Kidney epithelial cell (primary cell): ENCODE measurements around the gene CRIP3. TPM values are rescaled to one million over a fixed set of nuclear protein-coding genes. Genes with fewer than 3 reads are reported as not detected.

Experiments
- DNase-seq: peaks from one replicate; pipeline ENCODE4 v3.0.0-alpha.2; 2010; ENCODE audit warnings: low read depth
- H3K27me3 ChIP-seq: 2 replicates; pipeline ENCODE4 v1.6.0; 2011; ENCODE audit warnings: low read length; ENCODE audit not compliant: control insufficient read depth, insufficient read depth
- H3K36me3 ChIP-seq: 2 replicates; pipeline ENCODE4 v1.5.1; 2011; ENCODE audit warnings: low read length; ENCODE audit not compliant: control insufficient read depth, insufficient read depth
- H3K4me3 ChIP-seq: 2 replicates; pipeline ENCODE4 v1.5.1; 2011; ENCODE audit warnings: low read depth, mild to moderate bottlenecking, control low read depth, low read length
- total RNA-seq: library from RNA; depleted of rRNA; stranded (reverse); fragments of >200 nt; gene quantifications from 2 replicates; pipeline ENCODE4 v1.2.3, GENCODE V29; 2015
- TF ChIP-seq, protein P1 (sequence below): IDR thresholded peaks from 2 replicates; pipeline ENCODE4 v1.5.1; 2011; ENCODE audit warnings: mild to moderate bottlenecking, moderate library complexity, low read length, control low read depth, inconsistent platforms; ENCODE audit not compliant: insufficient read depth, poor library complexity, severe bottlenecking

Gene CRIP3
- total RNA-seq, 1 donor from 2014 or later = 0.67 TPM

GRCh38 chr6:43265564-43265963 lies 43.1 kb downstream of the CRIP3 start:
- TF ChIP-seq, protein P1, sequence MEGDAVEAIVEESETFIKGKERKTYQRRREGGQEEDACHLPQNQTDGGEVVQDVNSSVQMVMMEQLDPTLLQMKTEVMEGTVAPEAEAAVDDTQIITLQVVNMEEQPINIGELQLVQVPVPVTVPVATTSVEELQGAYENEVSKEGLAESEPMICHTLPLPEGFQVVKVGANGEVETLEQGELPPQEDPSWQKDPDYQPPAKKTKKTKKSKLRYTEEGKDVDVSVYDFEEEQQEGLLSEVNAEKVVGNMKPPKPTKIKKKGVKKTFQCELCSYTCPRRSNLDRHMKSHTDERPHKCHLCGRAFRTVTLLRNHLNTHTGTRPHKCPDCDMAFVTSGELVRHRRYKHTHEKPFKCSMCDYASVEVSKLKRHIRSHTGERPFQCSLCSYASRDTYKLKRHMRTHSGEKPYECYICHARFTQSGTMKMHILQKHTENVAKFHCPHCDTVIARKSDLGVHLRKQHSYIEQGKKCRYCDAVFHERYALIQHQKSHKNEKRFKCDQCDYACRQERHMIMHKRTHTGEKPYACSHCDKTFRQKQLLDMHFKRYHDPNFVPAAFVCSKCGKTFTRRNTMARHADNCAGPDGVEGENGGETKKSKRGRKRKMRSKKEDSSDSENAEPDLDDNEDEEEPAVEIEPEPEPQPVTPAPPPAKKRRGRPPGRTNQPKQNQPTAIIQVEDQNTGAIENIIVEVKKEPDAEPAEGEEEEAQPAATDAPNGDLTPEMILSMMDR = no peak
- Histone ChIP-seq H3K36me3 (no peaks in the 10 kb centered on the region), H3K27me3 (peaks cover 19% of the 10 kb centered on the region), H3K4me3 (no peak overlapping the region)
- no peak for DNase-seq

GRCh38 chr6:43264599-43265145 lies 44.0 kb downstream of the CRIP3 start:
- H3K27me3 ChIP-seq = peaks cover 18% of the 10 kb centered on the region
- H3K36me3 ChIP-seq = no peaks in the 10 kb centered on the region
- no peak overlapping the region for H3K4me3 ChIP-seq
- TF ChIP-seq, protein P1 = no peak
- DNase-seq = no peak

DNA sequence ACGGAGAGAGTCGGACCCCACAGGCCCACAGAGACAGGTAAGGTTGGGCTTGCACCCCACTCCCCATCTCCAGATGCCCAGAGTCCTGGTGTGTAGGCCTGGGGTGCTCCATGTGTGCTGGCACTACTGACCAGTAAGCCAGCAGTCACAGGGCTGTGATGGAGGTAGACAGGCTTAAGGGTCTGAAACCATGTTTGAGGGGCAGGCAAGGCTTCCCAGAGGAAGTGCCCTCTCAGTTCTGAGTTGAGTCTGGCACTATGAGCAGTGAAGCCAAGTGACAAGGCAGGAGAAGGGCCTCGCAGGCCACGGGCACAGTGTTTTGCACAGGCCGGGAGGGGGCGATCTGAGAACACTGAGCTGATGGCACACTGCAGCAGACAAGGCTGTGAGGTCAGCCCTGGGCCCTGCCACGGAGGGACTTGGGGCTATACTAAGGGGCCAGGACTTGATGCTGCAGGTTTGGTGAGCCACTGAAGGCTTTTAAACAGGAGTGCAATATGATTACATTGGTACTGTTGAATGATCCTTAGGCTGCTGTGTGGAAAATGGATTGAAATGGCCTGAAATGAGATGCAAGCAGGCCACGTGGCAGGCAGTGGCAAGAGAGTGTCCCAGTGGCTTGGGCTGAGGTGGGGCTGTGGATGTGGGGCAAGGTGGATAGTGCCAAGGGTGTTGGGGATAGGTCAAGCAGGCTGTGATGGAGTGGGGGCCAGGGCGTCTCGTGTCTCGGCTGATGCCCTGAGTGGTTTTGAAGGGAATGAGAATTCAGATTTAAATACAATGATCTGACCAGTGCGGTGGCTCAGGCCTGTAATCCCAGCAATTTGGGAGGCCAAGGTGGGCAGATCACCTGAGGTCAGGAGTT lies 45.1 kb downstream of the CRIP3 start:
- Histone ChIP-seq H3K4me3 (no peak overlapping the region), H3K27me3 (peaks cover 12% of the 10 kb centered on the region), H3K36me3 (no peaks in the 10 kb centered on the region)
- TF ChIP-seq, protein P1 = peak; percentile 91
- DNase-seq = no peak

DNA sequence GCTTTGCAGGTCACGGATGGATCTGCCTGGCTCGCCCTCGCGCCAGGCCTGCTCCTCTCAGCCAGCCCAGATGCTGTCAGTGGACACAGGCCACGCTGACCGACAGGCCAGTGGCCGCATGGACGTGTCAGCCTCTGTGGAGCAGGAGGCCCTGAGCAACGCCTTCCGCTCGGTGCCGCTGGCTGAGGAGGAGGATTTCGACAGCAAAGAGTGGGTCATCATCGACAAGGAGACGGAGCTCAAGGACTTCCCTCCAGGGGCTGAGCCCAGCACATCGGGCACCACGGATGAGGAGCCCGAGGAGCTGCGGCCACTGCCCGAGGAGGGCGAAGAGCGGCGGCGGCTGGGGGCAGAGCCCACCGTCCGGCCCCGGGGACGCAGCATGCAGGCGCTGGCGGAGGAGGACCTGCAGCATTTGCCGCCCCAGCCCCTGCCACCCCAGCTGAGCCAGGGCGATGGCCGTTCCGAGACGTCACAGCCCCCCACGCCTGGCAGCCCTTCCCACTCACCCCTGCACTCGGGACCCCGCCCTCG lies 45.8 kb downstream of the CRIP3 start:
- H3K36me3 ChIP-seq = no peaks in the 10 kb centered on the region

GRCh38 chr6:43262000-43262779 lies 46.4 kb downstream of the CRIP3 start:
- H3K4me3 ChIP-seq = no peak overlapping the region
- no peaks in the 10 kb centered on the region for H3K36me3 ChIP-seq
- peaks cover 5% of the 10 kb centered on the region for H3K27me3 ChIP-seq
- TF ChIP-seq, protein P1 = no peak
- no peak for DNase-seq

More for the DNA sequence above, 45.8 kb downstream of the CRIP3 start:
- TF ChIP-seq, protein P1 = no peak
- Histone ChIP-seq H3K4me3 (no peak overlapping the region), H3K27me3 (peaks cover 5% of the 10 kb centered on the region)
- no peak for DNase-seq
